ENCODE results near the gene HOTAIR.

The HOTAIR gene

DNA sequence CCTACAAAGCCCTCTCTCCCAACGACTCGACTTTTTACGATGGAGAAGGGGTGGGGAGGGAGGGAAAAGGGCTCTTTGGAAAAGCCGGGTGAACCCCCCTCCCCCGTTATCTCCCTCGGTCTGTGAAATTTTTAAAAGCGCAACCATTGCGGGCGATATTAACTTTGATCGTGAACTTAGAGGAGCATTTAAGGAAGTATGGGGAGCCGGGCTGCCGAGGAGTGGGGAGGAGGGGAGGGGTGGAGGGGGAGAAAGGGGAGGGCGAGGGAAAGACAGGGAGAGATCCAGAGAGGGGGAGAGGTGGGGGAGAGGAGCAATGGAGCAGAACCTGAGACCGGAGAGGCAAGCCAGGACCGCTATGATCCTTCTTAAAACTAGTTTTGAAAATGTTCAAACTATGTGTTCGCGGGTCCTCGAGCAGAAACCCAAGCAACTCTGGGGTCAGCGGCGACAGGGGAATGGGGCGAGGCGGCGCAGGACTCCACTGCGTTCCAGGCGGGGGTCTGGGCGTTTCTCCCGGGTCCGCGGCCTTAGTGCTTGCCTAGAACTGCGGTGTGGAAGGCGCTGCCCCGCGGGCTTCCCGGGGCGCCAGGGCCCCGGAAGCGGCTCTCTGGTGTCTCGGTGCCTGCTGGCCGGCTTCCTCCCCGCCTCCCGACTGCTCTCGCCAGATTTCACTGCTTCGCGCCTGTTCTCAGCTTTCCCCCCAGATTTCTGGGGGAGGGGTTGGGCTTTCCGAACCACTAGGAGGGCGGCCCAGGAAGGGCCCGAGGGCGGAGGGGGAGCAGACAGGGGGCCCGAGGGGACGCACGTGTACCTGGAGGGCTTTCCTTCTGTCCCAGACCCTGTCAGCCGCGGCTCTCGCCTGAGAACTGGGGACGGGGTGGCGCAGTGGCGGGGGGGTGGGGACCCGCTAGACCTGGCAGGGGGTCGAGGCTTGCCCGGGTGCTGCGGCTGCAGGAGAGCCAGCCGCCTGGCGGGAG, at the start of gene HOTAIR:
TSS of gene HOTAIR (minus strand) at position 871 of the 980 bp plus-strand sequence.
- DNase-seq, result no peak

DNA sequence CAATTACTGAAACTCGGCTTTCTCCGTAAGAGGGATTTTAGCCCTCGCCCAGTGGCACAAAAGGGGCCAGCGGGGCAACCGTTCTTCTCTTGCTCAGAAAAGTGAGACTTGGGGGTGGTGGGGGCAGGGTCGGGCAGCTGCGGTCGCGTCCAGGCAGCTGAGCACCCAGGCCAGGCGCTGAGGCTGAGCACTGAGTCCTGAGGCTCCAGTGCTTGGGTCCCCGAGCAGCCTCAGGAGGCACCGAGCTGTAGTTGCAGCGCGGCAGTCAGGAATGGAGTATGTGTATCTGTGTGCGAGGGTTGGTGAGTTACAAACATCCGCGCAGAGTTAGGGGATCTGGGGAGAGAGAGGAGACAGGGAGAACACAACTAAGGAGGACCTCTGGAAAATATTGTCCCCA, 49.4 kb upstream of the HOTAIR start:
- DNase-seq, result no peak

DNA sequence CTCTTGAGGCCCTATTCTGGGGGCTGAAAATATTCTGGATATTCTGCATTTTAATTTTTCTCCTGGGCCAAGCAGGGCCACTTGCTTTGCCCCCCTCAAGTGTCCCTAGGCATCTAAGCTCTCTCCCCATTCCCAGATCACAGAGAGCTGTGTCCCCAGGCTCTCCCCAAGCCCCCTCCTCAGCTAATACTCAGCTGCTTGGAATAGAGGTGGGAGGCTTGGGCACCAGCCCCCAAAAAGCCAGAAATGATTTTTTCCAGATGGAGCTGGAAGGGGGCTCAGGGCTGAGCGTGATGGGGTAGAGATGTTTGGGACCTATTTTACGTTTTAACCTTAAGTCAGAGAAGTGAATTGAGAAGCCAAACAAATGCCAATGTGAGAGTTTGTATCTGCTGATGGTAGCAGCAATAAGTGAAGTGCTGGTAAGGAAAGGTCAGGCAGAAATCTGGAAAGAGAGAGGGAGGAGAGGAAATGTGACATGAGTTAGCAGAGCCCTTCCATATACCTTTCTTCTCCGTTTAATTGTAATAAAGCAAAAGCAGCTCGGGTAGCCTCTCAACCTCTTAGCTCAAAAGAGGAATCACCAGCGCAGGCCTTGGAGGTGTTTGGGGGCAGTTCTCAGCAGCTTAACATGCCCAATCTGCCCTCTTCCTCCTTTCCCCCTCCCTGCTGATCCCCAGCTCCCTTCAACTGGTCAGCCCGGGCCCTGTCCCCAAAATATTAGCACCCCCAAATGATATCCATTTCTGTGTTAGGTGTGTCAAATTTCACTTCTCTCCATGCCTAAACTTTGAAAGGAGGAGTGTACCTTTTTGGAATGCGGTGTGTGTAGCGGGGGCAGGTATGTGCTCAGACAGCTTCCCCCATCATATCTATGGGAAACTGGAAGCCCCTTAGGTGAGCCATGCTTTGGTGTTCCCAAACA, 48.5 kb upstream of the HOTAIR start:
- DNase-seq, result no peak

GRCh38 chr12:54021432-54022013, 46.8 kb upstream of the HOTAIR start:
- DNase-seq, result no peak

DNA sequence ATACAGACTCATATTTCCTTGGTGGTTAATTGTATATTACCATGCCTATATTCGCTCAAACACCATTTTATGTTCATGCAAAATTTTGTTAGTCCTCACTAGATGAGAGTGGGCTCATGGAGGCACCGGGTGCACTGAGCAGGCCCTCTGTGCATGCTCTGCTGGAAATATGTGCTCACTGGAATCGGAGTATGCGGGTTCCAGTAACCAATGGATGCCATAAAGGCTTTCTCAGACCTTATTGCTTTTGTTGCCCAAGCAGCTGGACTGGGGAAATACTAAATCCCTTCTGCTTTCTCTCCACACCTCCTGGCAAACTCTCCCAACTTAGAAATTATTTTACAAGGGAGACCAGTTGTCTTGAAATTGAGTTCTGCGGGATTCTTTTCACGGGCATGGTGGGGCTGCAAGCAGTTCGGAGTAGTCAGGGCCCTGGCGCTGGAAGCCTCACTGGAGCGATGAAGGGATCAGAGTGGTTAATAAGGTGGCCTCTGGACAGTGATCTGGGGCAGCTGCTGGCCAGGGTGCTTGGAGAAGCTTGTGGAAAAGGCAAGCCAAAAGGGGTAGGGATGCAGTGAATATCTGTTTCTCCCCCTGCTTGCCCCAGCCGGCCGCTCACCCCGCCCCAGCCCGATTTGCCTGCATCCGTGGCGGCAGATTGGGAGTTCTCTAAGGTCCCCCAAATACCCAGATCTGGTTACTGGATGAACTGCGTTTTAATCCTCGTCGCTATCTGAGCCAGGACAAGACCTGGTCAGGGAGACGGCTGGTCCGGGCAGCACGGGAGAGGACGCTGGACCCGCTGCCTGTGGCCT, 46.0 kb upstream of the HOTAIR start:
- DNase-seq, result no peak

GRCh38 chr12:54019924-54020590, 45.3 kb upstream of the HOTAIR start:
- no peak for DNase-seq

DNA sequence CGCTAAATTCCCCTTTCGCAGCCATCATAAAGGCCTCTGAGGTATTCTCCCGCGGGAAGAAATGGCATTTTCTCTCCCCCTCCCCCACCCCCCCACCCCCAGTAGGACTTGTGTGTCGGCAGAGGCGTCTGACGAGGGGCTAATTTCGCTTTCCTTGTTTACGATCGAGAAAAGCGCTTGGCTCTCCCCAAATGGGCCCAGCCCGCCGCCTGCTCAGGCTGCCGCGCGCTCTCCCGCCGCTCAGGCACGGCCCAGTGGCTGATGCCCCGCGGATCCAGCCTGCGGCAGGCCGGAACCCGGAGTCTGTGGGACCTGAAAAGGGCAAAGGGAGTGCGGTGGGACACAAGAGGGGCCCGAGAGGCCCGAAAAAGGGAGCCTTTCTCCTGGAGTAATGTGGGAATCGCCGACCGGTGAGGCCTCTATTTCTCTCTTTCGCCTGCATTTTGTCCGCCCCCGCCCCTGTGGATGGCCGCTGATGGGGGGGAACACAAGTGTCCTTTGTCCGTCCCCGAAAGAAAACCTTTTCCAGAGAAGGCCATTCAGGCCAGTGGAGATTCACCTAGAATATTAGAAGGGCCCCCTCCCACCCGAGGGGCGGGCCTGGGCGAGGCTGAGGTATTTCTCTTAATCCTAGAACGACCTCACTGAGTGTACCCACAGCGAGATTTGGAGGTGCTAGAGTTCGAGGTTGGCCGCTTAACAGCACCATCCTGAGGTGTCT, 44.5 kb upstream of the HOTAIR start:
- no peak for DNase-seq

DNA sequence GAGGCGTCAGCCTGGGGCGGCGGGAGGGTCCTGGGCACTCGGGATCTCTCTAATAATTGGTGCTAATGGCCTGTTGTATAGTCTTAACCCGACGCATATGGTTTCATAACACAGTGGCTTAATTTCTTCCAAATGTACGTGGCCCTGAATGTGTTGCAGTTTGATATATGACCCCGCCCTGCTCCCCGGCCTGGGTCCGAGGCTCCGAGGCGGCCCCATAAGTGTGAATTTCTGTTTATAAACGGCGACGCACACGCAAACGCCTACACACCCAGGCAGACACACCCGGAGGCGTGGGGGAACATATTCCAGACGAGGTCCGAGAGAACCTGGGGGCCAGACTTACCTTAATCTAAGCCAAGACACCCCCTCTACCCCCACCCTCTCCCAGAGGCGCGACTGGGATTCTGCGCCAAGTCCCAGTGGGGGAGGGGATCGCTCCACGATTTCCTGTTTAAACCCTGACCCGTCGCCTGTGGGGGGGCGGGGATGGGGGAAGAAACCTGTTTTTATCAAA, 43.8 kb upstream of the HOTAIR start:
- DNase-seq, result no peak

GRCh38 chr12:54017878-54018467, 43.2 kb upstream of the HOTAIR start:
- DNase-seq, result peak; percentile 91

- DNase-seq, result peak; percentile 90
Measured at GRCh38 chr12:54017027-54017788, 42.5 kb upstream of the HOTAIR start.

GRCh38 chr12:54016478-54016964, 41.8 kb upstream of the HOTAIR start:
- no peak for DNase-seq

DNA sequence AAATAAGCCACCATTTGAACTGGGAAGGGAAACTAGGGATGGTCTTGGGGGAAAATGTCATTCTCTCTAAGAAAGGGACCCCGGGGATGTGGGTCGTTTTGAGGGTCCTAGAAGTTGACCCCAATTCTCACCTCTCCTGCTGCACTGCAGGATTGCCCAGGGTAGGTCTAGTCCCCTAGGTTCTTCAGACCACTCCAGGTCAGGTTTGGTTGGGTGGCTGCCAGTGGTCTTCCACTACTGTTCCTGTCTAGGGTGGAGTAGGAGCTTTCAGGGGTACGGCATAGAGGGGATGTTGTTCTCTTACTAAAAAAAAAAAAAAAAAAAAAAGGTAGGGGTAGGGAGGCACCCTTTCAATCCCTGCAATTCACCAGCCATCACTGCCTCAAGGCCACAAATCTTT, 41.3 kb upstream of the HOTAIR start:
- DNase-seq, result no peak

GRCh38 chr12:54015018-54015931, 40.5 kb upstream of the HOTAIR start:
- DNase-seq, result no peak

DNA sequence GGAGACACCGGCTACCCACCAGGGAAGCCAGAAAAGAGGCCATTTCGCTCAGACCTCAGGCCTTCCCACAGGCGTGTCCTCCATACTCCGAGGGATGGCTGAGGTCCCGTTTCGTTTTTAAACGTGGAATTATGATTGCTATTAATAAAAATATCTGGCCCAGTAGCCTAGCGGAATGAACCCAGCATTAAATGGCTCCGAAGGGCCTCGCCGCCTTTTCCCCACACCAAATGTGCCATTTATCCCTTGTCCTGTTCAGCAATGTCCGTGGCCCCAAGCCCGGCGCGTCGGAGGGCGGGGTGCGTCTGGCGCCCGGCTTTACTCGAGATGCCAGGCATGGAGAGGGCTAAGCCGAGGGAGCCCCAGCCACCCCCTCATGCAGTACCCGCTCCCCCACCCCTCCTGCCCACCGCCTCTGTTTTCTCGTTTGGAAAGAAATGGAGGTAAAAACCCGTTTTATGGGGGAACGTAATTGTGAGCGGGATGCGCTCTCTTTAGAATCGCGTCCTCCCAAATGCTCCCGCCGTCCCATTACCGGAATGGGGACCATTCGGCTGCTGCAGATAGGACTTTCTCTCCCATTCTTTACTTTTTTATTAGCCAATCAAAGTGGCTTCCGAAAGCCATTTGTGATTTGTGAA, 39.7 kb upstream of the HOTAIR start:
- no peak for DNase-seq

DNA sequence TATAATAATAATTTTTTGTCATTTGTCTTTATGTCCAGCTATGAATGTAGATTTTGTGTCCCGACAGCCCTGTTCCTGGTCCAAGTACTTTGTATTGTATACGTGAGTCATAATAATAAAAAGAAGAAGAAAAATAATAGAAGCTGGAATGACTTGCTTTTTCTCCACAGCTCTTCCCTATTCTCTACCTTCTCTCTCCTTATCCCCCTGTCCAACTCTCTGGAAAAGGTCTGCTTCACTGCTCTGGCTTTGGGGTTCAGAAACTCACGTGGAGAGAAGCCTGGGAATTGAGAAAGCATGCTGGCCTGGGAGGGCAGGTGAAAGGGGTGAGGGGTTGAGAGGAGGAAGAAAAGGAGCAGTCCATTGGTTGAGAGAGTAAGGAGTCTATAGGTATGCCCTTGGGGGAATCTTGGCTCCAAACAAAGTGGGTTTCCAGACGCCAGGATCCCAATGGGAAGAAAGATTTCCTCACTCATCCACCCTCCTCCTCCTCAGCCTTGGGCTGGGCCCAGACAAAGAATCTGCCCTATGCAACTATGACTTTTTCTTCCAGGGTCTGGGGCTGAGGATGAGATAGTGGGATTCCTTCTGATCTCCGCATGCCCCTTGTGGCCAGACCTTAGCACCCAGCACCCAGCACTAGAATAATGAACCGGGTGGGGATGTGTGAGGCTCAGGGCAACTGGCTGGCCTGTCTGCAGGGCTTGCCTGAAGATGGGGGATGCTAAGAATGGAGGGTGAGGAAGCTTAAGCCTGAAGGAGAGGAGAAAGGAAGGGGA, 38.1 kb upstream of the HOTAIR start:
- DNase-seq, result no peak

DNA sequence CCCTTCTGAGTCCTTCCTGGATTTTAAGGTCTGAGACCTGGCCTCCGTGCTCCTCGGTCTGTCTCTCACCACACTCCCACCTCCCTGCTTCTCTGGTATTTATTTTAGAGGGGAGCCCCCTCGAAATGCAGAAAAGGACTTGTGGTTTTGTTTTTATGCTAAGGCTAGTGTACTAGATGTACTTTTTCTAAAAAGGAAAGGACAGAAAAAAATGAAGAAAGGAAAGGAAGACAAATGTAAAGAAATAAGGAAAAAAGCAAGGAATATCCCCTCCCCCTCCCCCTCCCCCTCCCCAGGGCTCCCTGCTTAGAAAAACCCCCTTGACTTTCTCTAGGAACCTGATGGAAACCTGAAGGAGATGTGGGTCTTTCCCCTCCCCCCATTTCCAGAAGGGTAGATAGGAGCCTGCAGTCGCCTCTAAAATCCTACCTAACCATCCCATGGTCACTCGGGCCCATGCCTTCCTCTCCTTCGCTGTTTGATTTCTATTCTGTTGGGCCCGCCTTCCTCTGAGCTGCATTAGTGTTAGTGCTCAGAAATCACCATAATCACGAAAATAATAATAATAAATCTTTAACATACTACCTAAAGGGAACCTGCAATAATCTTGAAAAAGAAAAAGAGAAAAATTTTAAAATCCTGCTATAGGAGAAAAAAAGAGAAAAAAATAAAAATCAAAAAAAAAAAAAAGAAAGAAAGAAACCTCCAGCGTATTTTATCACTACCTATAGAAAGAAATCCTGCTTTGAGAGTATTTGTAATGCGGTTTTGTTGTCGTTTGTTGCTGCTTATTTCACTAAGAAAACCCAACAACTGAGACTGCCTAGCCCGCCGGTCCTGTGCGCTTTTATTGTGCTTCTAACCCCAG, 37.1 kb upstream of the HOTAIR start:
- no peak for DNase-seq
